Measurements from ENCODE around the gene NRG4. TPM values are rescaled to one million over a fixed set of nuclear protein-coding genes. Genes with fewer than 3 reads are reported as not detected.

NRG4 gene
- total RNA-seq, 4 donors from 2014 or later: 2.8 to 5.1 (median 3.5) TPM; not detected in 1

GRCh38 chr15:75903331-75904239 is 108.6 kb downstream of the NRG4 start, which contains the start of gene FBXO22:
Gene FBXO22, plus strand, starts transcription at chr15:75903878. Its CDS starts 86 bp downstream, at chr15:75903964.
- intact Hi-C loops (cut with DNase I; ENCODE audit: low total_unique reads) (no loop called here), in situ Hi-C loops (cut with MboI; ENCODE audit: low pct_ligation_motif_present in 1 of 4, low pct_unique_long_range_greater_than_20kb in 1 of 4, low sequenced_read_pairs in 3 of 4) (no loop called here)
- Histone ChIP-seq H3K4me1 (peaks cover 0 to 18% (median 5%) of the 10 kb centered on the region in 4 donors), H3K36me3 (no peaks in the 10 kb centered on the region), H3K9me3 (no peaks in the 10 kb centered on the region), H3K27me3 (no peaks in the 10 kb centered on the region), H3K27ac (peak within 1 kb of the TSS; percentile 88 to 92 (median 89)), H3K4me3 (peak within 1 kb of the TSS; percentile 48 to 92 (median 84))
- WGBS, 2 donors (ENCODE audit: low coverage in 1 of 2): 1 to 8% methylated on average over 5 to 49 of the region's 63 CpGs
- TF ChIP-seq, protein P1, sequence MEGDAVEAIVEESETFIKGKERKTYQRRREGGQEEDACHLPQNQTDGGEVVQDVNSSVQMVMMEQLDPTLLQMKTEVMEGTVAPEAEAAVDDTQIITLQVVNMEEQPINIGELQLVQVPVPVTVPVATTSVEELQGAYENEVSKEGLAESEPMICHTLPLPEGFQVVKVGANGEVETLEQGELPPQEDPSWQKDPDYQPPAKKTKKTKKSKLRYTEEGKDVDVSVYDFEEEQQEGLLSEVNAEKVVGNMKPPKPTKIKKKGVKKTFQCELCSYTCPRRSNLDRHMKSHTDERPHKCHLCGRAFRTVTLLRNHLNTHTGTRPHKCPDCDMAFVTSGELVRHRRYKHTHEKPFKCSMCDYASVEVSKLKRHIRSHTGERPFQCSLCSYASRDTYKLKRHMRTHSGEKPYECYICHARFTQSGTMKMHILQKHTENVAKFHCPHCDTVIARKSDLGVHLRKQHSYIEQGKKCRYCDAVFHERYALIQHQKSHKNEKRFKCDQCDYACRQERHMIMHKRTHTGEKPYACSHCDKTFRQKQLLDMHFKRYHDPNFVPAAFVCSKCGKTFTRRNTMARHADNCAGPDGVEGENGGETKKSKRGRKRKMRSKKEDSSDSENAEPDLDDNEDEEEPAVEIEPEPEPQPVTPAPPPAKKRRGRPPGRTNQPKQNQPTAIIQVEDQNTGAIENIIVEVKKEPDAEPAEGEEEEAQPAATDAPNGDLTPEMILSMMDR (IDR thresholded peaks at IDR 0.05): no peak
- no peak for TF ChIP-seq EP300 (IDR thresholded peaks at IDR 0.05; ENCODE audit: low read depth)
- peak; percentile 82 for TF ChIP-seq POLR2A (IDR thresholded peaks at IDR 0.05)
- TF ChIP-seq POLR2AphosphoS5 (IDR thresholded peaks at IDR 0.05): peak; percentile 89 to 95 (median 90)
- peak; percentile 94 for DNase-seq

DNA sequence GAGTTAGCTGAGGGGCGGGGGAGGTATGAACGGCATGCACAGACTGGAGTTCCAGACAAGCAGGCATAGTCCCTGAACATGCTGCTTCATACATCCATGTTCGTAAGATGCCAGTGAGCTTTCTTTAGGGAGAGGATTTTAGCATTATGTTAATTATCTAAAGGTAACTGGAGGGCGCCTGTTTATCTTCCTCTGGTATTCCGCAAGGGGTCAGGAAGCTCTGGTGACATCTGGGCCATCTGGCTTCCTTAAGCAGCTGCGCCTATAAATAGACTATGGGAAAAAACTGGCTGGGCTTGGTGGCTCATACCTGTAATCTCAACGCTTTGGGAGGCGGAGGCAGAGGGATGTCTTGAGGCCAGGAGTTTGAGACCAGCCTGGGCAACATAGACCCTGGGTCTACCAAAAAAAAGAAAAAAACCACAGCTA is 110.1 kb downstream of the NRG4 start:
- in situ Hi-C loops (cut with MboI; ENCODE audit: low pct_ligation_motif_present in 1 of 4, low pct_unique_long_range_greater_than_20kb in 1 of 4, low sequenced_read_pairs in 3 of 4): no loop called here
- intact Hi-C loops (cut with DNase I; ENCODE audit: low total_unique reads): no loop called here
- no peak for DNase-seq

DNA sequence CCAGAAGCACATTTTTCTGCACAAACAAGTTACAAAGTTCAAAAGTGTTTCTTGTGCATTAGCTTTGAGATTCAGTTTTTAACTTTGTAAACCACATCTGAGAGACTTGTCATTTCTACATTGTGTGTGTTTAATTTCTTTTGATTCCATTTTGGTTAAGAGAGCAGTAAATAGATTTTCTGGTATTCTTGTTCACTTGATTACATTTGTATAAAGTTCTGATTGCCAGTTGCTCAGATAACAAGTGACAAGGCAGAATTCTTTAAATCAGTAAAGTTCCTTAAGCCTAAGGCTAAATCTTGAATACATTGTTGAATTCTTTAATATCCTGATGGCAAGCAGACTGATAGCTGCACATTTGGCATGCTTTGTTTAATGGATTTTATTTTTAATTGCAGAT is 111.6 kb downstream of the NRG4 start:
- Histone ChIP-seq H3K27me3 (no peaks in the 10 kb centered on the region), H3K27ac (no peak overlapping the region), H3K36me3 (no peaks in the 10 kb centered on the region), H3K4me1 (peaks cover 0 to 18% (median 5%) of the 10 kb centered on the region in 4 donors), H3K4me3 (no peak overlapping the region), H3K9me3 (no peaks in the 10 kb centered on the region)
- in situ Hi-C loops (cut with MboI; ENCODE audit: low pct_ligation_motif_present in 1 of 4, low pct_unique_long_range_greater_than_20kb in 1 of 4, low sequenced_read_pairs in 3 of 4): no loop called here
- intact Hi-C loops (cut with DNase I; ENCODE audit: low total_unique reads): no loop called here
- no peak for DNase-seq
- TF ChIP-seq POLR2A (IDR thresholded peaks at IDR 0.05) (no peak), POLR2AphosphoS5 (IDR thresholded peaks at IDR 0.05) (no peak), EP300 (IDR thresholded peaks at IDR 0.05; ENCODE audit: low read depth) (no peak)
- TF ChIP-seq, protein P1 (IDR thresholded peaks at IDR 0.05): no peak

More for the DNA sequence above, 110.1 kb downstream of the NRG4 start:
- Histone ChIP-seq H3K36me3 (no peaks in the 10 kb centered on the region), H3K9me3 (no peaks in the 10 kb centered on the region), H3K27ac (no peak overlapping the region), H3K4me3 (no peak overlapping the region), H3K27me3 (no peaks in the 10 kb centered on the region), H3K4me1 (peaks cover 0 to 18% (median 5%) of the 10 kb centered on the region in 4 donors)
- TF ChIP-seq, protein P1 (IDR thresholded peaks at IDR 0.05): no peak
- no peak for TF ChIP-seq POLR2AphosphoS5 (IDR thresholded peaks at IDR 0.05)
- no peak for TF ChIP-seq POLR2A (IDR thresholded peaks at IDR 0.05)
- TF ChIP-seq EP300 (IDR thresholded peaks at IDR 0.05; ENCODE audit: low read depth): no peak
- 62 to 88% methylated on average over 2 to 8 of the region's 8 CpGs for WGBS, 2 donors (ENCODE audit: low coverage in 1 of 2)

GRCh38 chr15:75895731-75896130 is 116.5 kb downstream of the NRG4 start:
- Histone ChIP-seq H3K9me3 (no peaks in the 10 kb centered on the region), H3K4me1 (no peaks in the 10 kb centered on the region), H3K36me3 (no peaks in the 10 kb centered on the region), H3K27ac (no peak overlapping the region), H3K27me3 (no peaks in the 10 kb centered on the region), H3K4me3 (no peak overlapping the region)
- no peak for TF ChIP-seq POLR2A (IDR thresholded peaks at IDR 0.05)
- TF ChIP-seq POLR2AphosphoS5 (IDR thresholded peaks at IDR 0.05): no peak
- TF ChIP-seq, protein P1 (IDR thresholded peaks at IDR 0.05): no peak
- TF ChIP-seq EP300 (IDR thresholded peaks at IDR 0.05; ENCODE audit: low read depth): no peak
- no peak for DNase-seq
- intact Hi-C loops (cut with DNase I; ENCODE audit: low total_unique reads): no loop called here
- in situ Hi-C loops (cut with MboI; ENCODE audit: low pct_ligation_motif_present in 1 of 4, low pct_unique_long_range_greater_than_20kb in 1 of 4, low sequenced_read_pairs in 3 of 4): no loop called here
- WGBS, 2 donors (ENCODE audit: low coverage in 1 of 2): 89% methylated on average over 2 of the region's 2 CpGs; no CpG with 5 or more reads in 1 of the 2 donors

Measured in transverse colon (tissue), 4 donors.